ENCODE measurements around the gene RTN4IP1. TPM values are rescaled to one million over a fixed set of nuclear protein-coding genes. Genes with fewer than 3 reads are reported as not detected.

The RTN4IP1 gene
- total RNA-seq, 1 experiment from 2014 or later, result 7.3 TPM

DNA sequence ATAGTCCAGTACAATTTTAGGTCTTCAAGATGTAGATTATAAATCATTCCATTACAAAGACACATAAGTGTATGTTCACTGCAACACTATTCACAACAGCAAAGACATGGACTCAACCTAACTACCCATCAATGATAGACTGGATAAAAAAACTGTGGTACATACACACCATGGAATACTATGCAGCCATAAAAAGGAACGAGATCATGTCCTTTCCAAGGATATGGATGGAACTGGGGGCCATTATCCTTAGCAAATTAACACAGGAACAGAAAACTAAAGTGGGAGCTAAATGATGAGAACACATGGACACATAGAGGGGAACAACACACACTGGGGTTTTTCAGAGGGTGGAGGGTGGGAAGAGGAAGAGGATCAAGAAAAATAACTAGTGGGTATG lies 6.3 kb downstream of the RTN4IP1 start:
- BruUV-seq (replicated peaks), result no TSS peak
- H2AFZ ChIP-seq (ENCODE audit: low read length), result no peak overlapping the region
- no peaks in the 10 kb centered on the region for H3K27me3 ChIP-seq (ENCODE audit: low read length)
- H3K4me2 ChIP-seq (ENCODE audit: low read length), result no peak overlapping the region
- no peak overlapping the region for H3K4me3 ChIP-seq (ENCODE audit: low read length)
- H3K9ac ChIP-seq (ENCODE audit: low read length), result no peak overlapping the region
- ATAC-seq, result no peak
- no peaks in the 10 kb centered on the region for H4K20me1 ChIP-seq (ENCODE audit: low read length)
- H3K9me2 ChIP-seq (replicated peaks; ENCODE audit: low read length), result no peaks in the 10 kb centered on the region
- H3K79me2 ChIP-seq (ENCODE audit: low read length), result no peaks in the 10 kb centered on the region
- no peak overlapping the region for H3K27ac ChIP-seq (ENCODE audit: low read length)
- intact Hi-C loops (cut with micrococcal nuclease), result no loop called here
- no peaks in the 10 kb centered on the region; the same call in 1 of the 2 replicates for H3K4me1 ChIP-seq (ENCODE audit: insufficient read depth, low read length)
- CTCF ChIA-PET, result no interaction called here
- POLR2A ChIA-PET (ENCODE audit: unreplicated experiment), result no interaction called here
- H3K36me3 ChIP-seq (ENCODE audit: low read depth, low read length), result no peaks in the 10 kb centered on the region
- H3K9me3 ChIP-seq (ENCODE audit: low read length), result no peaks in the 10 kb centered on the region
- TF ChIP-seq, protein P1, sequence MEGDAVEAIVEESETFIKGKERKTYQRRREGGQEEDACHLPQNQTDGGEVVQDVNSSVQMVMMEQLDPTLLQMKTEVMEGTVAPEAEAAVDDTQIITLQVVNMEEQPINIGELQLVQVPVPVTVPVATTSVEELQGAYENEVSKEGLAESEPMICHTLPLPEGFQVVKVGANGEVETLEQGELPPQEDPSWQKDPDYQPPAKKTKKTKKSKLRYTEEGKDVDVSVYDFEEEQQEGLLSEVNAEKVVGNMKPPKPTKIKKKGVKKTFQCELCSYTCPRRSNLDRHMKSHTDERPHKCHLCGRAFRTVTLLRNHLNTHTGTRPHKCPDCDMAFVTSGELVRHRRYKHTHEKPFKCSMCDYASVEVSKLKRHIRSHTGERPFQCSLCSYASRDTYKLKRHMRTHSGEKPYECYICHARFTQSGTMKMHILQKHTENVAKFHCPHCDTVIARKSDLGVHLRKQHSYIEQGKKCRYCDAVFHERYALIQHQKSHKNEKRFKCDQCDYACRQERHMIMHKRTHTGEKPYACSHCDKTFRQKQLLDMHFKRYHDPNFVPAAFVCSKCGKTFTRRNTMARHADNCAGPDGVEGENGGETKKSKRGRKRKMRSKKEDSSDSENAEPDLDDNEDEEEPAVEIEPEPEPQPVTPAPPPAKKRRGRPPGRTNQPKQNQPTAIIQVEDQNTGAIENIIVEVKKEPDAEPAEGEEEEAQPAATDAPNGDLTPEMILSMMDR (conservative IDR thresholded peaks at IDR 0.05; ENCODE audit: low read depth, low read length), result no peak
- no peak for TF ChIP-seq EZH2 (IDR thresholded peaks at IDR 0.05; ENCODE audit: low read length, unreplicated experiment)
- no peak for TF ChIP-seq EZH2phosphoT487 (IDR thresholded peaks at IDR 0.05; ENCODE audit: borderline replicate concordance, low read length)
- DNase-seq, result no peak
- no peaks in the 10 kb centered on the region for H3F3A ChIP-seq (ENCODE audit: low read length, unreplicated experiment)

DNA sequence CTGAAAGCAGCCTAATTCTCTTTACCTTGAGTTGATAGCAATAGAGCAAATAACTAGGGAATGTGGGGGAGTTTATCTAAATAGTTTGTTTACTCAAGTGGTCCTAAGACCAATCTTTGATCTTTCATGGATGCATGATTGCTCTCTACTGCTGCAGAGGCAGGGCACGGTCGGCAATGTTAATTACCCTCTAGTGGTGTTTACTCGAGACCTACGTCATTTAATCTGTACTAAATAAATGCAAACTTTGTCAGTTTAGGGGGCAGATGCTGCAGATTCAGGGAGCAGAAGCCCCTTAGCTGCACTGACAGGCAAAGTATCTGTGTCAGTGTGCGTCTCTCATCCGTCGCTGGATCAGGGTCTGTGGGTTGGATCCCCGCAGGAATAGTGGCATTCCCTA lies 6.9 kb downstream of the RTN4IP1 start:
- DNase-seq (no peak), ATAC-seq (no peak)
- POLR2A ChIA-PET (ENCODE audit: unreplicated experiment), result no interaction called here
- no peak overlapping the region for H3K4me2 ChIP-seq (ENCODE audit: low read length)
- H3K4me3 ChIP-seq (ENCODE audit: low read length), result no peak overlapping the region
- no peaks in the 10 kb centered on the region for H3F3A ChIP-seq (ENCODE audit: low read length, unreplicated experiment)
- H3K9me2 ChIP-seq (replicated peaks; ENCODE audit: low read length), result no peaks in the 10 kb centered on the region
- no peak overlapping the region for H3K27ac ChIP-seq (ENCODE audit: low read length)
- H3K9ac ChIP-seq (ENCODE audit: low read length), result no peak overlapping the region
- H2AFZ ChIP-seq (ENCODE audit: low read length), result no peak overlapping the region
- H3K36me3 ChIP-seq (ENCODE audit: low read depth, low read length), result no peaks in the 10 kb centered on the region
- H4K20me1 ChIP-seq (ENCODE audit: low read length), result no peaks in the 10 kb centered on the region
- intact Hi-C loops (cut with micrococcal nuclease), result no loop called here
- H3K79me2 ChIP-seq (ENCODE audit: low read length), result no peaks in the 10 kb centered on the region
- no peaks in the 10 kb centered on the region for H3K4me1 ChIP-seq (ENCODE audit: insufficient read depth, low read length)
- BruUV-seq (replicated peaks), result no TSS peak
- H3K9me3 ChIP-seq (ENCODE audit: low read length), result no peaks in the 10 kb centered on the region
- CTCF ChIA-PET, result no interaction called here
- H3K27me3 ChIP-seq (ENCODE audit: low read length), result no peaks in the 10 kb centered on the region
- TF ChIP-seq EZH2 (IDR thresholded peaks at IDR 0.05; ENCODE audit: low read length, unreplicated experiment) (no peak), EZH2phosphoT487 (IDR thresholded peaks at IDR 0.05; ENCODE audit: borderline replicate concordance, low read length) (no peak)
- TF ChIP-seq, protein P1 (conservative IDR thresholded peaks at IDR 0.05; ENCODE audit: low read depth, low read length), result no peak

DNA sequence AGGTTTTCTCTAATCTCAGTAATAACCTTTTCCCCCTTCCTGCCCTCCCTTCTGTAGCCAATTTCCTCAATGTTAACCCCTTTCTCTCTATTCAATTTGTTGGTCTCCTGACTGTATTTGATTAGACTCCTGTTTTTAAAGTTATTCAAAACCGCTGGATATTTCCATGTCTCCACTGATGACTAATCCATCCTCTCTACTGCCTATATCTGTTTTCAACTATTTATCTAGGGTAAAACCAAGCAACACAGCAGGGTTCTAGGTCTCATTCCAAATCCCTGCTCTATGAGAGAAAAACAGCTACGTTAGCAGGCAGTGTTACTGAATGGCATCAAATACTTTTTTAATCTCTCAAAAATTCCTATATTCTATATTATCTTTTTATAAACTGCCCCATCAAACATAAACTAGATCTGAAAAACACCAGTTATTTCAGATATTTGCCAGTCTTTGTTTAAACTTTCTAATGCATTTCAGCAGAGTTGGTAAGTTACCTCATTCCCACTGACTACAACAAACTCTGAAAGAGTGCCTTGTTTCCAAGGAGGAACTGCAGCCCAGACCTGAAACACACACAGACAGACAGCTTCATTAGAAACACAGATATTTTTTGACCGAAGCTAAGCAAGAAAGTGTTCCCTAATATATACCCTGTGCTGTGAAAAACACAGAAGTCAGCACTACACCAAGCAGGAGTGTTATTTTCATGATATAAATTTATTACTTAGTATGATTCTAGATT lies 8.2 kb downstream of the RTN4IP1 start:
- Histone ChIP-seq H2AFZ (ENCODE audit: low read length) (no peak overlapping the region), H3K27me3 (ENCODE audit: low read length) (no peaks in the 10 kb centered on the region), H3K27ac (ENCODE audit: low read length) (no peak overlapping the region), H3K9me3 (ENCODE audit: low read length) (no peaks in the 10 kb centered on the region), H3K36me3 (ENCODE audit: low read depth, low read length) (no peaks in the 10 kb centered on the region), H4K20me1 (ENCODE audit: low read length) (no peaks in the 10 kb centered on the region), H3K79me2 (ENCODE audit: low read length) (no peaks in the 10 kb centered on the region), H3K4me3 (ENCODE audit: low read length) (no peak overlapping the region), H3K9me2 (replicated peaks; ENCODE audit: low read length) (no peaks in the 10 kb centered on the region), H3F3A (ENCODE audit: low read length, unreplicated experiment) (no peaks in the 10 kb centered on the region), H3K4me2 (ENCODE audit: low read length) (no peak overlapping the region), H3K4me1 (ENCODE audit: insufficient read depth, low read length) (no peaks in the 10 kb centered on the region), H3K9ac (ENCODE audit: low read length) (no peak overlapping the region)
- no TSS peak for BruUV-seq (replicated peaks)
- TF ChIP-seq EZH2 (IDR thresholded peaks at IDR 0.05; ENCODE audit: low read length, unreplicated experiment) (no peak), EZH2phosphoT487 (IDR thresholded peaks at IDR 0.05; ENCODE audit: borderline replicate concordance, low read length) (no peak)
- TF ChIP-seq, protein P1 (conservative IDR thresholded peaks at IDR 0.05; ENCODE audit: low read depth, low read length), result no peak
- CTCF ChIA-PET, result no interaction called here
- POLR2A ChIA-PET (ENCODE audit: unreplicated experiment), result no interaction called here
- intact Hi-C loops (cut with micrococcal nuclease), result no loop called here
- DNase-seq (no peak), ATAC-seq (no peak)

All from PC-3 (cell line).